Measurements from ENCODE around the gene SLAMF7.
"Not testable (repeated sequence)": the region's sequence is repeated elsewhere in the genome, so short reads cannot be mapped to it uniquely, and the experiment has no call there.

Gene SLAMF7

DNA sequence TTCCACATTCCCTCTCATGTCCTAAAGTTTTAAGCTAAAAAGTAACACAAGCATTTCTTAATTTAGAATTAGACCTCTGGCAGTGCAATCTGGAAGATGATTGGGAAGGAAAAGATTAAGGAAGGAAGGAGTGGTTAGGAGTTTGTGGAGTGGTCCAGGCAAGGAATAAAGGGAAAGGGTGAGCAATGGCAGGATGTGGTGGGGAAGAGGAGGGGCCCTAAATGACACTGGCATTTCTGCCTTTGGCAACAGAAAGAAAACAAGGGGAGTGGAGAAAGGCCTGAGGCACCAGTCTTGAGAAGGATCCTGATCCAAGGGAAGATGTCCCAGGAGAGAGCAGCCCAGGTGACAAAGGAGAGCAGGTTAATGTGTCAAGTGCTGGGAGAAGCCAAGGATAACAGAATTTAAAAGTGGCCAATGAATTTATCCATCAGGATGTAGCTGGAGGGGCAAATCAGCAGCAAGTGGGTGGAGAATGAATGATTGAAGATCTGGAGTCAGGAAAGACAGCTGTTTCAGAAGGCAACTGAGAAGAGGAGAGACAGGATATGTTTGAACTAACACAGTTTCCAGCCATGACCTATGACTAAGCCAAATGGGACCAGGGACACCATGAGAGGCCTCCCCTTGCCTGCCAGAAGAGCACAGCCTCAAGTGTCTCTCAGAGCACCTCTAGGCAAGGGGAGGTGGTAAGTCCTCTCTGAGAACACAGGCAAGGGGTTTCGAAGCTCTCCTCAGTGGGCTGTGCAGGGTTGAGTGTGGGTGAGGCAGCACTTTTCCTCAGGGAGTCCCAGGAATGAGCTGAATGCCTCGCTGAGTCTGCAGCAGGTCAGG, 36.1 kb downstream of the SLAMF7 start:
- no peak for FAIRE-seq
- no peak for DNase-seq (ENCODE audit: low spot score)

DNA sequence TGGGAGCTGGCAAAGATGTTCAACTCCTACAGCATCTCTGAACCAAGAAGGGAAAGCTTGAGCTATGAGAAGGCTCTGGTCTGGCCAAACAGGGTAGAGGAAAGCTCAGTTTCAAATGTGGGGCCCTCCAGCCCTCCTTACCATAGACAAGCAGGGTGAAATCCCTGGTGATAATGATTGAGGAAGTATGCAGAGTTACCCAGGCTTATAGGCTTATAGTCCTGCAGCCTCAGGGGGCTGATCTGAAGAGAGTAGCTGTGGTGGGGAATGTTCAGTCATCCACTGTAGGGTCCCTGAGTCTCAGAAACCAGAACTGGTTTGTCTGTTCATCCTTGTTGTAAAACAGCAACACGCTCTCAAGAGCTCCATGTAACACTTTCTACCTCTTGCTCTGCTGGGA, 37.1 kb downstream of the SLAMF7 start:
- FAIRE-seq (no peak), DNase-seq (ENCODE audit: low spot score) (no peak)

DNA sequence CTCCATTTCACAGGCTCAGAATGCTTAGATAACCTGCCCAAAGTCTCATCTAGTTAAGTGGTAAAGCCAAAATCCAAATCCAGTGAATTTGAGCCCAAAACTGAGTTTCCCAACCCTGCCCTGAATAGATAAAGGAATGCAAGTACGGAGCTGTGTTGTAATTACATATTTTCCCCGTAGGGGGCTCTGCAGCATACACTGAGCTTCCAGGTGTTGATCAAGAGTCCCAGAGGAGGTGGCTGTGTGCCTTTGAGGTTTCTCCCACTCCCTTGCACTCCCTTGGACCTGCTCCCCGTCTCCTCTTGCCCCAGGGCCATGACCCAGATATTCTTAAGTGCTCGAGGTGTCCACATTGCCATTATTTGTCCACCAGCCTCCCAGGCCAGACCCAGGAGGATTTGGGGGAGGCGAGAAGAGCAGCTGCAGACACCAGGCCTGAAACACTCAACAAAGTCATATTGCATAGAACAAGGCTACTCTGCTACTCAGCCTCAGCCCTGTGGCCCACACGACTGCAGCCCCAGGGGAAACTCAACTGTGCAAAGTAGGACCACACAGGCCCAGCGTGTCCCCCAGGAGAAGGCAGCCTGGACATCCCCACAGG, 38.5 kb downstream of the SLAMF7 start:
- FAIRE-seq (no peak), DNase-seq (ENCODE audit: low spot score) (no peak)

DNA sequence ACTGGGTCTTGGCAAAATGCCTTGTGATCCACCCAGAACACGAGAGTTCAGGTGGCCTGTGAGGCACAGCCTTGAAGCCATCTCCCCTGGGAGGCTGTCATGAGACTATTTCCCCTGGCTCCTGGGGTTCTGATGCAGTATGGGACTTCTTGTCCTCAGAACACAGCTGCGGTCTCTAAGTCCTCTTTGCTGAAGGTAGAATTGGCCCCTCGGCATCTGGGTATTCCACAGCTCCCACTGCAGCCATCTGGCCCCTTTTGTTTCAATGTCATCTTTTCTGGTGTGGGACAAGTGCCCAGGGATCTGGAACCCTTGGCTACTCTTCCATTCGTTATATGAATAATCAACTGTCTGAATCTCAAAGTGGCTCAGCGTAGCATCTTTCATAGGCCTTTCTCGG, 39.9 kb downstream of the SLAMF7 start:
- no peak for FAIRE-seq
- DNase-seq (ENCODE audit: low spot score), result no peak

- FAIRE-seq (no peak), DNase-seq (ENCODE audit: low spot score) (no peak)
Measured at GRCh38 chr1:160779626-160780397, 40.8 kb downstream of the SLAMF7 start.

DNA sequence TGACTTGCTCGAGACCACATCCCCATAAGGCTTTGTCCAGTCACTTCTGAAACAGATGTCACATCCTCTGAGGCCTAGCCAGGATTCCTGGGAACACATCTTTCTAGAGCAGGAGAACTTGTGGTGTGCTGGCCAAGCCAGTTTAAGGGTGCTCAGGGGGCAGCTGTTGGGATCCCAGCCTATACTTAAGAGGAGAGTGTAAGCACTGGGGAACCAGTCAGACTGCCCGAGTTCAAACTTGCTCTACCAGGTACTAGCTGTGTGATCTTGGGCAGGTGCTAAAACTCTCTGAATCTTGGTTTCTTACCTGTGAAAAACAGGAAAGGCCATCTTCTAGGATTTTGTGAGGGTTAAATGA, 41.3 kb downstream of the SLAMF7 start:
- FAIRE-seq, result no peak

GRCh38 chr1:160781186-160781766, 42.2 kb downstream of the SLAMF7 start:
- no peak for FAIRE-seq
- DNase-seq (ENCODE audit: low spot score), result no peak

More for the DNA sequence above, 41.3 kb downstream of the SLAMF7 start:
- DNase-seq (ENCODE audit: low spot score), result no peak

DNA sequence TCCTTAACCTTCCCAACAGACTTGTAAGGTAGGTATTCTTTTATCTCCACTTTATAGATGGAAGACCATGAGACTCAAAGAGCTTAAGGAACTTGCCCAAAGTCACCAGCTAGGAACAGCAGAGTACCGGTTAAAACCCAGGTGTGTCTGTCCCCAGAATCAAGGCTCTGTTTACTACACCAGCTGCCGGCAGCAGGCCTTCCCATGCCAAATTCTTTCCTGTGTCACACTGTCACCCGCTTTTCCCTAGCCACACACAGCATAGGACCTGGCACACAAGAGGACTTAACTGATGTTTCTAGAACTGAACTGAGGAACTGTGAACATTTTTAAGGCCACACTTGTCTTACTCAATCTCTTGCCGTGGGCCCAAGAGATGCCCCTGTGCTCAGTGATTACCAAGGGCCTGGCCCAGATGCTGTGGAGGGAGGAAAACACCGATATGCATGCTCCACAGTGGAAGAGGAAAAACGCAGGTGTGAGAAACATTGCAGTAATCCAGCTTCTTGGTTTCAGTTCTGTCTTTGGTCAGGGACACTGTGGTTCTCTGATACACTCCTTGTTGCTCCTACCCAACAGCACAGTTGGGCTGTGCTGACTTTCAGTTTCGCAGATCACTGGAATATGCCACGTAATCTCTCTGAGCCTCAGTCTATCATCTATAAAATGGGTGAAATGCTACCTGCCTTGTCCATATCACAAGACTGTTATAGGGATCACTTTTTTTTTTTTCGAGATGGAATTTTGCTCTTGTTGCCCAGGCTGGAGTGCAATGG, 43.1 kb downstream of the SLAMF7 start:
- FAIRE-seq (no peak), DNase-seq (ENCODE audit: low spot score) (no peak)

DNA sequence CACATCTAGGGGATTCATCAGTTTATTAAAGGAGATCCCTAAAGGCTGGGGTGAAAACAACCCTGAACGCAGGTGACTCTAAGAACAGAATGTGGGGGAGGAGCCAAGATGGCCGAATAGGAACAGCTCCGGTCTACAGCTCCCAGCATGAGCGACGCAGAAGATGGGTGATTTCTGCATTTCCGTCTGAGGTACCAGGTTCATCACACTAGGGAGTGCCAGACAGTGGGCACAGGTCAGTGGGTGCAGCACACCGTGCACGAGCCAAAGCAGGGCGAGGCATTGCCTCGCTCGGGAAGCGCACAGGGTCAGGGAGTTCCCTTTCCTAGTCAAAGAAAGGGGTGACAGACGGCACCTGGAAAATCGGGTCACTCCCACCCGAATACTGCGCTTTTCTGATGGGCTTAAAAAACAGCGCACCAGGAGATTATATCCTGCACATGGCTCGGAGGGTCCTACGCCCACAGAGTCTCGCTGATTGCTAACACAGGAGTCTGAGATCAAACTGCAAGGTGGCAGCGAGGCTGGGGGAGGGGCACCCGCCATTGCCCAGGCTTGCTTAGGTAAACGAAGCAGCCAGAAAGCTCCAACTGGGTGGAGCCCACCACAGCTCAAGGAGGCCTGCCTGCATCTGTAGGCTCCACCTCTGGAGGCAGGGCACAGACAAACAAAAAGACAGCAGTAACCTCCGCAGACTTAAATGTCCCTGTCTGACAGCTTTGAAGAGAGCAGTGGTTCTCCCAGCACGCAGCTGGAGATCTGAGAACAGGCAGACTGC, 44.1 kb downstream of the SLAMF7 start:
- FAIRE-seq; DNase-seq (ENCODE audit: low spot score): not testable (repeated sequence)

- no peak for DNase-seq (ENCODE audit: low spot score)
- no peak for FAIRE-seq
Measured at GRCh38 chr1:160789051-160789701, 50.1 kb downstream of the SLAMF7 start.

- FAIRE-seq (no peak), DNase-seq (ENCODE audit: low spot score) (no peak)
Measured at GRCh38 chr1:160789702-160790611, 50.9 kb downstream of the SLAMF7 start.

DNA sequence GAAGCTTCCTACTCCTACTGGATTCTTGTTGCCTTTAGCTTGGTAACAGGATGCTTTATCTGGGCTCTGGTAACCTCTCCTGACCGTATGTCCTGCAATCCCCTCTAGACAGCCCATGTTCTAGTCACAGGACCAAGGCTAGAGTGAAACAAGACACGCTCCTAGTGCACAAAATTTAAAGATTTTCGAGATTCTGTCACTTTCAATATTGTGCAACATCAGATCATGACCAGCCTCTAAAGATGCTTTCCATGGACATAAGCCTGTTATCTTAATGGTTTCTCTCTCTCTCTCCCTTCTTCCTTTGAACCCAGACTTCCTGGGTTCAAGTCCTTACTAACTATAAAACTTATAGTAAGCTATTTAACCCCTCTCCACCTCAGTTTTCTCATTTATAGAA, 55.3 kb downstream of the SLAMF7 start:
- DNase-seq (ENCODE audit: low spot score), result no peak
- FAIRE-seq, result no peak

- FAIRE-seq, result no peak
- no peak for DNase-seq (ENCODE audit: low spot score)
Measured at GRCh38 chr1:160795951-160796383, 56.9 kb downstream of the SLAMF7 start, which contains the start of gene LY9. TSS of gene LY9 (plus strand) at chr1:160796174. CDS start at chr1:160796188, 14 bp downstream.

DNA sequence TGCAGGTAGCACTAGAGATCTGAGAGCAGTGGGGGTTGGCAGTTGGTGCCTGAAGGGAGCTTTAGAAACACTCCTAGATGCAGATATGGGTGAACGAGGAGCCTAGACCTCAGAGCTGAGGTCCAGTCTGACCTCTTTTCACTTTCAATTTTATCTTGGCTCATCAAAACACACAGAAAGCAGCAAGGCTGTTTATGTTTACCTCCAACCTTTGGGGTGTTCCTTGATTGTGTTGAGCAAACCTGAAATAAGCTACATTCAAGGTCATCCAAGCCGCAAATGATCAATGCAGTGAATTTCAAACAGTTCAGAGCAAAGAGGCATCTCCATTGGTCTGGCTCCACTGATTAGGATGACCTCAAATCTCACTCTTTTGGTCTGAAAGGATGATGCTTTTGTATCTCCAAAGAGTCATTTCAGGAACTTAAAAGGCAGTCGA, 58.2 kb downstream of the SLAMF7 start:
- DNase-seq (ENCODE audit: low spot score), result no peak
- no peak for FAIRE-seq

DNA sequence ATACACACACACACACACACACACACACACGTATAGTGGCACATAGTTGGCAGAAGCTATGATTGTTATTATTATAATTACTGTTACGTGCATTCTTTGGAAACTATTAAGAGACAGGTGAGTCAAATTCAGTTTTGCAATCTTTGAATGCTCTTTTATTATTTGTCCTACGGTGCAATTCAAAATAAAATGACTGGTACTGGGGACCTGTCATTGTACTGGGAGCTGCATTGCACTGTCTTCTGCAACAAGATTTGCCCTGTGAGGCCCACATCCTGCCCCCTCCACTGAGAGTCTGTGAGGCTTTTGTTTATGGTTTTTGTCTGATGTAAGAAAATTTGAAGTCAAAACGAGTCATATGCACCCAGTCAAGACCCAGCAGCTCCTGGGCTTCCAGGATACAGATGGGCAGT, 58.8 kb downstream of the SLAMF7 start:
- FAIRE-seq (no peak), DNase-seq (ENCODE audit: low spot score) (no peak)

DNA sequence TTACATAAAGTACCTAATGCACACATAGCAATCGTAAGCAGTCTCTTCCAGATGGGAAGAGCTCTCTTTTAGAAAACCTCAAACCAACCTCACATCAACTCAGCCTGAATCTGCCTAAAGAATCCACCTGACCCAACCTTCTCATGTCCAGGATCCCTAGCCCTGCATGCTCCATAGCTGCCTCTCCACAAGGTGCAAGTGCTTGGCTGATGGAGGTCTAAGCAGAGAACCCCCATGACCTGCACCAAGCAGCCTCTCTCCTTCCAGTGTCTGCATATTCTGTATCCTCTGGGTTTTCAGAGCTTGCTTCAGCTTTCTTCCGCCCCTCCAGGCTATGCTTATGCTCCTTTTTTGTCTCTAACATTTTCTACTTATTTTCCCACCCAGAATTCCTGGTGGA, 59.4 kb downstream of the SLAMF7 start:
- FAIRE-seq, result no peak
- no peak for DNase-seq (ENCODE audit: low spot score)

DNA sequence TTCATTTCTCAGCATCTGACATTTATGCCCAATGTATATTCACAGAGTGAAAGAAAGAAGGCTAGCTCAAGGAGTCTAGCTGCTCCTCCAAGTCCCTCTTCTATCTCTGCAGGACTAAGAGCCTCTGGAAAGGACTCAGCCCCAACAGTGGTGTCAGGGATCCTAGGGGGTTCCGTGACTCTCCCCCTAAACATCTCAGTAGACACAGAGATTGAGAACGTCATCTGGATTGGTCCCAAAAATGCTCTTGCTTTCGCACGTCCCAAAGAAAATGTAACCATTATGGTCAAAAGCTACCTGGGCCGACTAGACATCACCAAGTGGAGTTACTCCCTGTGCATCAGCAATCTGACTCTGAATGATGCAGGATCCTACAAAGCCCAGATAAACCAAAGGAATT, 60.6 kb downstream of the SLAMF7 start:
- DNase-seq (ENCODE audit: low spot score) (no peak), FAIRE-seq (no peak)

GRCh38 chr1:160800142-160800541, 61.1 kb downstream of the SLAMF7 start:
- FAIRE-seq (no peak), DNase-seq (ENCODE audit: low spot score) (no peak)
